Transverse colon (tissue), 4 donors: ENCODE data around the gene MSH4. TPM values are rescaled to one million over a fixed set of nuclear protein-coding genes. Genes with fewer than 3 reads are reported as not detected.
A peak's percentile ranks its signal among the peaks of the same experiment; 100 is the strongest.
"Not testable (repeated sequence)": the region's sequence is repeated elsewhere in the genome, so short reads cannot be mapped to it uniquely, and the experiment has no call there.

Experiments
- DNase-seq: peaks from one replicate; pipeline ENCODE4 v3.0.0-alpha.2; 2019
- H3K27ac ChIP-seq, 4 donors: fragments of 200-600 bp; sonication (generic); 2 replicates each; pipeline ENCODE4 v1.5.1; 2016 to 2018; ENCODE audit warnings: inconsistent platforms in 4 of 4
- H3K27me3 ChIP-seq: fragments of 200-600 bp; sonication (generic); 2 replicates; pipeline ENCODE4 v1.5.1; 2017; ENCODE audit warnings: inconsistent platforms
- H3K36me3 ChIP-seq, 4 donors: fragments of 200-600 bp; sonication (generic); 2 replicates each; pipeline ENCODE4 v1.5.1; 2017 to 2019; ENCODE audit warnings: inconsistent platforms in 4 of 4
- H3K4me1 ChIP-seq, 4 donors: fragments of 200-600 bp; sonication (generic); 2 replicates each; pipeline ENCODE4 v1.5.1; 2017 to 2020; ENCODE audit warnings: inconsistent platforms in 4 of 4
- H3K4me3 ChIP-seq, 4 donors: fragments of 200-600 bp; sonication (generic); 1 replicate in 1 of 4; 2 replicates in 3 of 4; pipeline versions ENCODE4 v1.5.1 to v1.6.1; 2017 to 2019; ENCODE audit warnings: inconsistent platforms in 4 of 4
- H3K9me3 ChIP-seq, 2 donors: fragments of 200-600 bp; sonication (generic); 2 replicates each; pipeline ENCODE4 v1.5.1; 2017 to 2019; ENCODE audit warnings: inconsistent platforms in 2 of 2
- CTCF ChIP-seq, 5 experiments: fragments of 200-600 bp in 3 of 5; fragments of 450-650 bp in 2 of 5; sonication (generic) in 3 of 5; IDR thresholded peaks; 1 replicate in 2 of 5; 2 replicates in 3 of 5; pipeline ENCODE4 v1.5.1; 2016 to 2017; ENCODE audit warnings: antibody characterized with exemption in 5 of 5, inconsistent platforms in 3 of 5, mild to moderate bottlenecking in 2 of 5, moderate library complexity in 1 of 5
- EP300 ChIP-seq: sonication (generic); formaldehyde crosslinking; IDR thresholded peaks from one replicate; pipeline ENCODE4 v1.6.1; 2017; ENCODE audit warnings: antibody characterized with exemption, low read depth
- POLR2A ChIP-seq: fragments of 450-650 bp; IDR thresholded peaks from one replicate; pipeline ENCODE4 v1.6.1; 2016; ENCODE audit warnings: antibody characterized with exemption, mild to moderate bottlenecking, moderate library complexity
- POLR2AphosphoS5 ChIP-seq, 3 donors: sonication (generic); formaldehyde crosslinking; IDR thresholded peaks; one replicate each; pipeline ENCODE4 v1.6.1; 2016; ENCODE audit warnings: antibody characterized with exemption in 3 of 3
- WGBS, 2 donors: methylation state at CpG; one replicate each; pipeline ENCODE4 v1.1.5; 2018; ENCODE audit warnings: low coverage in 1 of 2; 5-methylcytosine and 5-hydroxymethylcytosine counted together
- in situ Hi-C, 4 donors: fragments of 200-750 bp; cut with MboI; loops; one replicate each; pipeline versions ENCODE4 v1.15.0 to v1.15.1; 2017; ENCODE audit warnings: low sequenced_read_pairs in 3 of 4, low pct_ligation_motif_present in 1 of 4, low pct_unique_long_range_greater_than_20kb in 1 of 4
- intact Hi-C: fragments of 100-400 bp; cut with DNase I; formaldehyde crosslinking; loops from one replicate; pipeline ENCODE4 v1.15.1; 2023; ENCODE audit warnings: low total_unique reads
- total RNA-seq, 4 donors: library from RNA; depleted of rRNA; stranded (reverse); fragments of >200 nt; gene quantifications; one replicate each; pipeline ENCODE4 v1.1.0, GENCODE V29; 2016

MSH4 gene
- total RNA-seq, 4 donors from 2014 or later: 0.20 to 0.48 TPM; not detected in 2

- peaks cover 0 to 47% (median 19%) of the 10 kb centered on the region in 4 donors for H3K36me3 ChIP-seq
- WGBS, 2 donors: 96 to 100% methylated on average over 2 to 4 of the region's 4 CpGs
- no peak for DNase-seq
- H3K9me3 ChIP-seq: no peaks in the 10 kb centered on the region
- peaks cover 1 to 11% (median 7%) of the 10 kb centered on the region in 4 donors for H3K4me1 ChIP-seq
- H3K27ac ChIP-seq: no peak overlapping the region
- no peak overlapping the region for H3K4me3 ChIP-seq
- no peak for TF ChIP-seq EP300
- no peak for TF ChIP-seq CTCF (IDR thresholded peaks at IDR 0.05)
- no peak for TF ChIP-seq POLR2A
- peak in 1 of 3 donors; percentile 6 for TF ChIP-seq POLR2AphosphoS5 (IDR thresholded peaks at IDR 0.05)
- H3K27me3 ChIP-seq: no peaks in the 10 kb centered on the region
- in situ Hi-C loops: no loop called here
- intact Hi-C loops: no loop called here
Observed at GRCh38 chr1:75795703-75796193, 934 bp upstream of the MSH4 start.

- Histone ChIP-seq H3K4me1 (no peaks in the 10 kb centered on the region), H3K36me3 (peaks cover 0 to 36% (median 17%) of the 10 kb centered on the region in 4 donors), H3K4me3 (no peak overlapping the region), H3K9me3 (no peaks in the 10 kb centered on the region), H3K27ac (no peak overlapping the region), H3K27me3 (no peaks in the 10 kb centered on the region)
- TF ChIP-seq CTCF (IDR thresholded peaks at IDR 0.05) (no peak), EP300 (no peak), POLR2AphosphoS5 (IDR thresholded peaks at IDR 0.05) (no peak), POLR2A (no peak)
- in situ Hi-C loops (no loop called here), intact Hi-C loops (no loop called here)
- 62 to 86% methylated on average over 2 to 6 of the region's 6 CpGs for WGBS, 2 donors
- DNase-seq: no peak
Observed at GRCh38 chr1:75797273-75797588, 549 bp downstream of the MSH4 start.

- intact Hi-C loops (no loop called here), in situ Hi-C loops (no loop called here)
- H3K4me1 ChIP-seq: no peaks in the 10 kb centered on the region
- no peaks in the 10 kb centered on the region for H3K27me3 ChIP-seq
- H3K36me3 ChIP-seq: peaks cover 0 to 31% (median 15%) of the 10 kb centered on the region in 4 donors
- 88 to 89% methylated on average over 6 to 13 of the region's 13 CpGs for WGBS, 2 donors
- no peaks in the 10 kb centered on the region for H3K9me3 ChIP-seq
- TF ChIP-seq EP300 (no peak), CTCF (IDR thresholded peaks at IDR 0.05) (no peak), POLR2AphosphoS5 (IDR thresholded peaks at IDR 0.05) (no peak), POLR2A (no peak)
- H3K27ac ChIP-seq: no peak overlapping the region
- no peak for DNase-seq
- H3K4me3 ChIP-seq: no peak overlapping the region
Observed at GRCh38 chr1:75797606-75798216, 1.0 kb downstream of the MSH4 start.

DNA sequence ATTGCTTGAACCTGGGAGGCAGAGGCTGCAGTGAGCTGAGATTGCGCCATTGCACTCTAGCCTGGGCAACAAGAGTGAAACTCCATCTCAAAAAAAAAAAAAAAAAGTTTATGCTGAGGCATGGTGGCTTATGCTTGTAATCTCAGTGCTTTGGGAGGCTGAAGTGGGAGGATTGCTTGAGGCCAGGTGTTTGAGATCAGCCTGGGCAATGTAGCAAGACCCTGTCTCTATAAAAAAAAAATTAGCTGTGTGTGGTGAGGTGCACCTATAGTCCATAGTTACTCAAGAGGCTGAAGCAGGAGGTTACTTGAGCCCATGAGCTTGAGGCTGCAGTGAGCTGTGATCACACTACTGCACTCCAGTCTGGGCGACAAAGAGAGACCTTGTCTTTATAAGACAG is 4.8 kb downstream of the MSH4 start:
- H3K27me3 ChIP-seq, intact Hi-C loops, in situ Hi-C loops, H3K27ac ChIP-seq, H3K4me3 ChIP-seq, H3K36me3 ChIP-seq, DNase-seq, H3K4me1 ChIP-seq, H3K9me3 ChIP-seq: not testable (repeated sequence)
- WGBS, 2 donors: 98 to 100% methylated on average over 1 to 2 of the region's 2 CpGs

DNA sequence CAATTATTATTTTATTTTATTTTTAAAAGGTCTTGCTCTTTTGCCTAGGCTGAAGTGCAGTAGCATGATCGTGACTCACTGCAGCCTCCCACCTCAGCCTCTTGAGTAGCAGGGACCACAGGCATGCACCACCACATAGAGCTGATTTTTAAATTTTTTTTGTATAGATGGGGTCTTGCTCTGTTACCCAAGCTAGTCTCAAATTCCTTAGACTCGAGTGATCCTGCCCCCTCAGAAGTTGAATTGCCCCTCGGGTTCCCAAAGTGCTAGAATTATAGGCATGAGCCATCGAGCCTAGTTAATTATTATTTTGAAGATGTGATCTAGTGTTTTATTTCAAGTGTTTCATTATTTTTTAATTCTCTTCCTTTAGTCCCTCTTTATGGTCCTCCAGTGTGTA is 12.2 kb downstream of the MSH4 start:
- intact Hi-C loops: no loop called here
- 40 to 61% methylated on average over 4 of the region's 4 CpGs for WGBS, 2 donors

GRCh38 chr1:75810113-75810512 is 13.4 kb downstream of the MSH4 start:
- intact Hi-C loops, H3K4me3 ChIP-seq, H3K4me1 ChIP-seq, DNase-seq, in situ Hi-C loops, H3K27me3 ChIP-seq, H3K27ac ChIP-seq, H3K9me3 ChIP-seq, H3K36me3 ChIP-seq: not testable (repeated sequence)
- WGBS, 2 donors: 65 to 80% methylated on average over 3 of the region's 3 CpGs

More for the DNA sequence above, 12.2 kb downstream of the MSH4 start:
- no peak for DNase-seq
- H3K36me3 ChIP-seq: no peaks in the 10 kb centered on the region
- no peak overlapping the region for H3K4me3 ChIP-seq
- no peaks in the 10 kb centered on the region for H3K9me3 ChIP-seq
- H3K4me1 ChIP-seq: no peaks in the 10 kb centered on the region
- in situ Hi-C loops: no loop called here
- H3K27me3 ChIP-seq: no peaks in the 10 kb centered on the region
- H3K27ac ChIP-seq: no peak overlapping the region
- TF ChIP-seq EP300 (no peak), POLR2A (no peak), CTCF (IDR thresholded peaks at IDR 0.05) (no peak), POLR2AphosphoS5 (IDR thresholded peaks at IDR 0.05) (no peak)
